Measurements from ENCODE around the gene NPL. TPM values are rescaled to one million over a fixed set of nuclear protein-coding genes. Genes with fewer than 3 reads are reported as not detected.

NPL gene
- total and polyA plus RNA-seq, 12 donors = 4.8 to 31.7 (median 21.2) TPM

- no peak for TF ChIP-seq POLR2A (IDR thresholded peaks at IDR 0.05)
- TF ChIP-seq CTCF (IDR thresholded peaks at IDR 0.05) = no peak
- Histone ChIP-seq H3K36me3 (replicated peaks in 1 of 2) (no peaks in the 10 kb centered on the region), H3K27ac (no peak overlapping the region), H3K4me3 (no peak overlapping the region), H3K27me3 (no peaks in the 10 kb centered on the region), H3K4me1 (replicated peaks in 1 of 2) (no peaks in the 10 kb centered on the region), H3K9me3 (replicated peaks in 1 of 3) (no peaks in the 10 kb centered on the region)
- intact Hi-C loops (cut with DNase I) = no loop called here
- WGBS, 4 donors = 88 to 100% (median 91%) methylated on average over 2 of the region's 2 CpGs
- no peak for DNase-seq
Measured at GRCh38 chr1:182779530-182779929, 10.0 kb upstream of the NPL start.

GRCh38 chr1:182781841-182782586 lies 7.6 kb upstream of the NPL start:
- no peak for TF ChIP-seq POLR2A (IDR thresholded peaks at IDR 0.05)
- peak; percentile 36 to 78 (median 67) for TF ChIP-seq CTCF (IDR thresholded peaks at IDR 0.05)
- no peaks in the 10 kb centered on the region for H3K27me3 ChIP-seq
- H3K4me1 ChIP-seq (replicated peaks in 1 of 2) = no peaks in the 10 kb centered on the region
- no peak overlapping the region for H3K27ac ChIP-seq
- intact Hi-C loops (cut with DNase I) = loop anchor here in 1 of 2 donors (2.0 to 10.0 kb wide), 2 partner anchors 181 to 337 kb away; no protein-coding TSS in a partner anchor
- no peaks in the 10 kb centered on the region for H3K36me3 ChIP-seq (replicated peaks in 1 of 2)
- H3K4me3 ChIP-seq = no peak overlapping the region
- 41 to 49% (median 45%) methylated on average over 6 of the region's 6 CpGs for WGBS, 4 donors
- DNase-seq = peak; percentile 73 to 88 (median 78)
- no peaks in the 10 kb centered on the region for H3K9me3 ChIP-seq (replicated peaks in 1 of 3)

- DNase-seq = no peak
- no peaks in the 10 kb centered on the region for H3K36me3 ChIP-seq (replicated peaks in 1 of 2)
- no peaks in the 10 kb centered on the region for H3K4me1 ChIP-seq (replicated peaks in 1 of 2)
- intact Hi-C loops (cut with DNase I) = loop anchor here in 1 of 2 donors (2.0 to 10.0 kb wide), 2 partner anchors 182 to 338 kb away; no protein-coding TSS in a partner anchor
- no peaks in the 10 kb centered on the region for H3K9me3 ChIP-seq (replicated peaks in 1 of 3)
- no peaks in the 10 kb centered on the region for H3K27me3 ChIP-seq
- no peak overlapping the region for H3K4me3 ChIP-seq
- TF ChIP-seq POLR2A (IDR thresholded peaks at IDR 0.05) = no peak
- no peak for TF ChIP-seq CTCF (IDR thresholded peaks at IDR 0.05)
- H3K27ac ChIP-seq = no peak overlapping the region
Measured at GRCh38 chr1:182782587-182782913, 7.0 kb upstream of the NPL start.

DNA sequence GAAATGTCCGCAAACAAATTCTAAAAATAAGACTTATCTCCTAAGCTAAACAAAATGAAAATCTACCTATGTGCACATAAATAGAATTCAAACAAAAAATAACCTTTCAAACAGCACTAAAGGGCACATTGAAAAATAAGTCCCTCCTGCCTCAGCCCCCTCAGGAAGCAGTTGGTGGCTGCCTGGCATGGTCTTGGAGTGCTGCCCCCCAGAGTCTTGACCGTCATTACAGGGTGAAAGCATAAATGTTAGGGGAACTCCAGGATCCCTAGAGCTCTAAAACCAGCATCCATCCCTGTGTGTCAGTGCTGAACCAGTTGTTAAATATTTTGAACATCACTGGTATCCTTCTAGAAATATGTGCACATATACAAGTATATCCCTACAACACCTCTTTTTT lies 6.5 kb upstream of the NPL start:
- no peaks in the 10 kb centered on the region for H3K9me3 ChIP-seq (replicated peaks in 1 of 3)
- H3K27me3 ChIP-seq = no peaks in the 10 kb centered on the region
- no peaks in the 10 kb centered on the region for H3K36me3 ChIP-seq (replicated peaks in 1 of 2)
- no peak overlapping the region for H3K4me3 ChIP-seq
- no peak overlapping the region for H3K27ac ChIP-seq
- no peaks in the 10 kb centered on the region for H3K4me1 ChIP-seq (replicated peaks in 1 of 2)
- intact Hi-C loops (cut with DNase I) = loop anchor here in 1 of 2 donors (2.0 to 10.0 kb wide), 2 partner anchors 182 to 338 kb away; no protein-coding TSS in a partner anchor
- no peak for DNase-seq
- 69 to 82% (median 75%) methylated on average over 2 of the region's 2 CpGs for WGBS, 4 donors
- TF ChIP-seq POLR2A (IDR thresholded peaks at IDR 0.05) (no peak), CTCF (IDR thresholded peaks at IDR 0.05) (no peak)
